ENCODE data around the gene SULT1A2.

GRCh38 chr16:28556914-28557320, 39.9 kb downstream of the SULT1A2 start:
- TF ChIP-seq CTCF (IDR thresholded peaks at IDR 0.05) (no peak), POLR2A (IDR thresholded peaks at IDR 0.05) (no peak)
